Measurements from ENCODE around the gene CFLAR.

DNA sequence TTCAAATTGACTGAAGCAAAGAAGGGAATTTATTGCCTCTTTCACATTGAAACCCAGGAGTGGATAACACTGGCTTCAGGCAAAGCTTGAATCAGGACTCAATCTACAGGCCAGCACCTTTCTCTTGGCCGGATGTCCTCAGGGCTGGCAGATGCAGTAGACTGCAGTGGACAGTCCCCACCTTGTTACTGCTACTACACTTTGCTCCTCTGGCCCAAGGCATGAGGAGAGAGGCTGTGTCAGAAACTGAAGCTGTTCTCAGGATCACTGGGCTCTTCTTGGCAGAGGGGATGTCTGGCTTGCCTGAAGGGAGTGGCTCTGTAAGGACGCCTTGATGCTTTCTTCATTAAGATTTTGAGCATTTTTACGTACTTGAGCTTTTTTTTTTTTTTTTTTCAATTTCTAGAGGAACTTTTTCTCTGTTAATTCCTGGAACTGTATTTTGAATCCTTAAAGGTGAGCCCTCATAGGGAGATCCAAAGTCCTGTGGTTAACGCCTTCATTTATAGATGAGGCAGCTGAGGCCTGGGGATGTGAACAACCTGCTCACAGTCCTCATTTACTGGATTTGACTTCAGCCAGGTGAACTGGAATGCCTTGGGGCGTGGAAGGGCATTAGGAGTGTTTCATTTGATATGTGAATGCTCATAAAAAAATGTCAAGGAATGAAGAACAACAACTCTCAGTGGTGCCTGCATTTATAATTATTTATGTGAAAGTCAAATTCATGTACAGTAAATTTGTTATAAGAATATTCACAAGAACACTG is 103.5 kb downstream of the CFLAR start:
- TF ChIP-seq, protein P1, sequence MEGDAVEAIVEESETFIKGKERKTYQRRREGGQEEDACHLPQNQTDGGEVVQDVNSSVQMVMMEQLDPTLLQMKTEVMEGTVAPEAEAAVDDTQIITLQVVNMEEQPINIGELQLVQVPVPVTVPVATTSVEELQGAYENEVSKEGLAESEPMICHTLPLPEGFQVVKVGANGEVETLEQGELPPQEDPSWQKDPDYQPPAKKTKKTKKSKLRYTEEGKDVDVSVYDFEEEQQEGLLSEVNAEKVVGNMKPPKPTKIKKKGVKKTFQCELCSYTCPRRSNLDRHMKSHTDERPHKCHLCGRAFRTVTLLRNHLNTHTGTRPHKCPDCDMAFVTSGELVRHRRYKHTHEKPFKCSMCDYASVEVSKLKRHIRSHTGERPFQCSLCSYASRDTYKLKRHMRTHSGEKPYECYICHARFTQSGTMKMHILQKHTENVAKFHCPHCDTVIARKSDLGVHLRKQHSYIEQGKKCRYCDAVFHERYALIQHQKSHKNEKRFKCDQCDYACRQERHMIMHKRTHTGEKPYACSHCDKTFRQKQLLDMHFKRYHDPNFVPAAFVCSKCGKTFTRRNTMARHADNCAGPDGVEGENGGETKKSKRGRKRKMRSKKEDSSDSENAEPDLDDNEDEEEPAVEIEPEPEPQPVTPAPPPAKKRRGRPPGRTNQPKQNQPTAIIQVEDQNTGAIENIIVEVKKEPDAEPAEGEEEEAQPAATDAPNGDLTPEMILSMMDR (IDR thresholded peaks at IDR 0.05; ENCODE audit: low read depth, low read length, missing input control): no peak
- TF ChIP-seq TAF1 (conservative IDR thresholded peaks at IDR 0.05) (no peak), GABPA (IDR thresholded peaks at IDR 0.05 in 1 of 2, conservative IDR thresholded peaks at IDR 0.05 in 1 of 2) (no peak), YY1 (IDR thresholded peaks at IDR 0.05) (no peak), SP1 (IDR thresholded peaks at IDR 0.05) (no peak), RAD21 (IDR thresholded peaks at IDR 0.05) (no peak), JUND (IDR thresholded peaks at IDR 0.05) (no peak), HNF4G (IDR thresholded peaks at IDR 0.05) (no peak)
- TF ChIP-seq, protein P2, sequence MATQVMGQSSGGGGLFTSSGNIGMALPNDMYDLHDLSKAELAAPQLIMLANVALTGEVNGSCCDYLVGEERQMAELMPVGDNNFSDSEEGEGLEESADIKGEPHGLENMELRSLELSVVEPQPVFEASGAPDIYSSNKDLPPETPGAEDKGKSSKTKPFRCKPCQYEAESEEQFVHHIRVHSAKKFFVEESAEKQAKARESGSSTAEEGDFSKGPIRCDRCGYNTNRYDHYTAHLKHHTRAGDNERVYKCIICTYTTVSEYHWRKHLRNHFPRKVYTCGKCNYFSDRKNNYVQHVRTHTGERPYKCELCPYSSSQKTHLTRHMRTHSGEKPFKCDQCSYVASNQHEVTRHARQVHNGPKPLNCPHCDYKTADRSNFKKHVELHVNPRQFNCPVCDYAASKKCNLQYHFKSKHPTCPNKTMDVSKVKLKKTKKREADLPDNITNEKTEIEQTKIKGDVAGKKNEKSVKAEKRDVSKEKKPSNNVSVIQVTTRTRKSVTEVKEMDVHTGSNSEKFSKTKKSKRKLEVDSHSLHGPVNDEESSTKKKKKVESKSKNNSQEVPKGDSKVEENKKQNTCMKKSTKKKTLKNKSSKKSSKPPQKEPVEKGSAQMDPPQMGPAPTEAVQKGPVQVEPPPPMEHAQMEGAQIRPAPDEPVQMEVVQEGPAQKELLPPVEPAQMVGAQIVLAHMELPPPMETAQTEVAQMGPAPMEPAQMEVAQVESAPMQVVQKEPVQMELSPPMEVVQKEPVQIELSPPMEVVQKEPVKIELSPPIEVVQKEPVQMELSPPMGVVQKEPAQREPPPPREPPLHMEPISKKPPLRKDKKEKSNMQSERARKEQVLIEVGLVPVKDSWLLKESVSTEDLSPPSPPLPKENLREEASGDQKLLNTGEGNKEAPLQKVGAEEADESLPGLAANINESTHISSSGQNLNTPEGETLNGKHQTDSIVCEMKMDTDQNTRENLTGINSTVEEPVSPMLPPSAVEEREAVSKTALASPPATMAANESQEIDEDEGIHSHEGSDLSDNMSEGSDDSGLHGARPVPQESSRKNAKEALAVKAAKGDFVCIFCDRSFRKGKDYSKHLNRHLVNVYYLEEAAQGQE (IDR thresholded peaks at IDR 0.05): no peak
- TF ChIP-seq, protein P3, sequence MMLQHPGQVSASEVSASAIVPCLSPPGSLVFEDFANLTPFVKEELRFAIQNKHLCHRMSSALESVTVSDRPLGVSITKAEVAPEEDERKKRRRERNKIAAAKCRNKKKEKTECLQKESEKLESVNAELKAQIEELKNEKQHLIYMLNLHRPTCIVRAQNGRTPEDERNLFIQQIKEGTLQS (IDR thresholded peaks at IDR 0.05): no peak
- TF ChIP-seq, protein P4, sequence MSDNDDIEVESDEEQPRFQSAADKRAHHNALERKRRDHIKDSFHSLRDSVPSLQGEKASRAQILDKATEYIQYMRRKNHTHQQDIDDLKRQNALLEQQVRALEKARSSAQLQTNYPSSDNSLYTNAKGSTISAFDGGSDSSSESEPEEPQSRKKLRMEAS (IDR thresholded peaks at IDR 0.05): no peak
